Psoas muscle (tissue), 8 donors: ENCODE results near the gene ZNF674. TPM values are rescaled to one million over a fixed set of nuclear protein-coding genes. Genes with fewer than 3 reads are reported as not detected.
"Not testable (repeated sequence)": the region's sequence is repeated elsewhere in the genome, so short reads cannot be mapped to it uniquely, and the experiment has no call there.

Experiments used
- ATAC-seq, 4 donors: fragments of 200-7000 bp; cut with Tn5 transposase; one replicate each; pipeline ENCODE4 v1.9.1; 2020; ENCODE audit warnings: moderate library complexity in 3 of 4, mild to moderate bottlenecking in 2 of 4
- DNase-seq, 2 donors: peaks; one replicate each; pipeline ENCODE4 v3.0.0-alpha.2; 2020
- H3K27ac ChIP-seq: fragments of 200-600 bp; one replicate; pipeline ENCODE4 v1.8.0; 2022
- H3K27me3 ChIP-seq, 3 donors: fragments of 200-600 bp in 1 of 3; one replicate each; pipeline versions ENCODE4 v1.6.1 to v1.8.0; 2013 to 2022; ENCODE audit warnings: low read length in 2 of 3, mild to moderate bottlenecking in 2 of 3, moderate library complexity in 1 of 3; ENCODE audit not compliant: insufficient read depth in 3 of 3
- H3K36me3 ChIP-seq, 2 donors: fragments of 200-600 bp in 1 of 2; one replicate each; pipeline versions ENCODE4 v1.6.1 to v1.8.0; 2013 to 2022; ENCODE audit warnings: low read depth in 1 of 2, mild to moderate bottlenecking in 1 of 2, moderate library complexity in 1 of 2; ENCODE audit not compliant: insufficient read depth in 1 of 2
- H3K4me1 ChIP-seq: fragments of 200-600 bp; one replicate; pipeline ENCODE4 v1.8.0; 2022
- H3K4me3 ChIP-seq: fragments of 200-600 bp; one replicate; pipeline ENCODE4 v1.8.0; 2022; ENCODE audit warnings: mild to moderate bottlenecking
- H3K9me3 ChIP-seq: fragments of 200-600 bp; one replicate; pipeline ENCODE4 v1.8.0; 2022
- CTCF ChIP-seq: fragments of 200-600 bp; IDR thresholded peaks from one replicate; pipeline ENCODE4 v1.8.0; 2022; ENCODE audit warnings: antibody characterized with exemption
- WGBS, 3 donors: extraction: QIAGEN DNeasy Blood & Tissue Kit; methylation state at CpG; one replicate each; pipeline versions ENCODE4 v1.1.6 to v1.1.7; 2013; 5-methylcytosine and 5-hydroxymethylcytosine counted together
- intact Hi-C, 2 donors: fragments of 100-400 bp; cut with DNase I; formaldehyde crosslinking; loops; one replicate each; pipeline versions ENCODE4 v1.11.0 to v1.14.2; 2022
- polyA plus RNA-seq, 3 donors: library from polyadenylated mRNA; stranded (reverse); fragments of 200-250 nt; gene quantifications; one replicate each; pipeline ENCODE4 v1.2.3, GENCODE V29; 2013
- total RNA-seq, 4 donors: library from RNA; stranded (reverse); fragmentation: NEBNext Ultra II Directional in 2 of 4; extraction: Animal tissue kit (Norgen Biotek cat#: 25700) in 2 of 4; gene quantifications; one replicate each; pipeline versions ENCODE4 v1.2.1 to v1.2.4, GENCODE V29; 2021 to 2023
- donor health status: healthy with polysubstance abuse.
- donor health status: DM: no; HTN: no; CAD: no; lungs with moderate emphysema.
- donor health status: Bipolar disorder and iron deficiency.
- donor health status: healthy.
- donor health status: DM: yes; HTN: yes; CAD: no.
- donor health status: DM: no; HTN: no; CAD: no.
- donor health status: DM: no; HTN: no; CAD: no.
- donor health status: DM: yes; HTN: yes; CAD: no.

The ZNF674 gene
- total and polyA plus RNA-seq, 7 donors = 1.3 to 3.2 (median 2.5) TPM

GRCh38 chrX:46531442-46531841 lies 13.8 kb downstream of the ZNF674 start:
- TF ChIP-seq CTCF = no peak
- no peaks in the 10 kb centered on the region for H3K4me1 ChIP-seq
- no peaks in the 10 kb centered on the region for H3K9me3 ChIP-seq
- WGBS, 3 donors = 72 to 93% (median 92%) methylated on average over 3 of the region's 3 CpGs
- H3K27me3 ChIP-seq = no peaks in the 10 kb centered on the region
- no peak overlapping the region for H3K4me3 ChIP-seq
- intact Hi-C loops = no loop called here
- DNase-seq (no peak), ATAC-seq (no peak)
- peaks cover 0 to 6% of the 10 kb centered on the region in 2 donors for H3K36me3 ChIP-seq
- no peak overlapping the region for H3K27ac ChIP-seq

- ATAC-seq, DNase-seq, H3K36me3 ChIP-seq, H3K27ac ChIP-seq, H3K27me3 ChIP-seq, intact Hi-C loops, H3K4me1 ChIP-seq, H3K9me3 ChIP-seq, H3K4me3 ChIP-seq: not testable (repeated sequence)
- 72 to 96% (median 78%) methylated on average over 1 of the region's 1 CpG for WGBS, 3 donors
Observed at GRCh38 chrX:46530404-46530908, 14.8 kb downstream of the ZNF674 start.

- H3K27me3 ChIP-seq, H3K36me3 ChIP-seq, H3K4me3 ChIP-seq, H3K4me1 ChIP-seq, H3K27ac ChIP-seq, H3K9me3 ChIP-seq, DNase-seq, ATAC-seq, intact Hi-C loops: not testable (repeated sequence)
- 71 to 86% (median 86%) methylated on average over 11 to 12 of the region's 12 CpGs for WGBS, 3 donors
Observed at GRCh38 chrX:46529740-46530403, 15.3 kb downstream of the ZNF674 start.

GRCh38 chrX:46528640-46529039 lies 16.6 kb downstream of the ZNF674 start:
- WGBS, 3 donors = 82 to 88% (median 86%) methylated on average over 2 to 6 of the region's 6 CpGs

GRCh38 chrX:46506076-46506475 lies 39.1 kb downstream of the ZNF674 start:
- TF ChIP-seq CTCF = no peak
- Histone ChIP-seq H3K27ac (no peak overlapping the region), H3K4me3 (no peak overlapping the region), H3K27me3 (no peaks in the 10 kb centered on the region), H3K36me3 (peaks cover 0 to 8% of the 10 kb centered on the region in 2 donors), H3K4me1 (no peaks in the 10 kb centered on the region), H3K9me3 (peaks cover 16% of the 10 kb centered on the region)
- intact Hi-C loops = no loop called here
- DNase-seq = no peak
- WGBS, 3 donors = 31 to 65% (median 55%) methylated on average over 1 of the region's 1 CpG
- ATAC-seq = no peak

More at GRCh38 chrX:46528640-46529039, 16.6 kb downstream of the ZNF674 start:
- ATAC-seq, H3K27me3 ChIP-seq, intact Hi-C loops, H3K4me1 ChIP-seq, H3K9me3 ChIP-seq, H3K4me3 ChIP-seq, DNase-seq, H3K36me3 ChIP-seq, H3K27ac ChIP-seq: not testable (repeated sequence)

- H3K9me3 ChIP-seq = peaks cover 44% of the 10 kb centered on the region
- no peak overlapping the region for H3K27ac ChIP-seq
- TF ChIP-seq CTCF = no peak
- no peaks in the 10 kb centered on the region for H3K27me3 ChIP-seq
- intact Hi-C loops = no loop called here
- H3K36me3 ChIP-seq = peaks cover 0 to 10% of the 10 kb centered on the region in 2 donors
- WGBS, 3 donors = 54 to 94% (median 90%) methylated on average over 2 of the region's 2 CpGs
- no peak overlapping the region for H3K4me3 ChIP-seq
- no peaks in the 10 kb centered on the region for H3K4me1 ChIP-seq
- ATAC-seq (no peak), DNase-seq (no peak)
Observed at GRCh38 chrX:46502848-46503247, 42.4 kb downstream of the ZNF674 start.
